ENCODE data around the gene RNF126. TPM values are rescaled to one million over a fixed set of nuclear protein-coding genes. Genes with fewer than 3 reads are reported as not detected.

Gene RNF126
- 27.6 TPM for total RNA-seq

DNA sequence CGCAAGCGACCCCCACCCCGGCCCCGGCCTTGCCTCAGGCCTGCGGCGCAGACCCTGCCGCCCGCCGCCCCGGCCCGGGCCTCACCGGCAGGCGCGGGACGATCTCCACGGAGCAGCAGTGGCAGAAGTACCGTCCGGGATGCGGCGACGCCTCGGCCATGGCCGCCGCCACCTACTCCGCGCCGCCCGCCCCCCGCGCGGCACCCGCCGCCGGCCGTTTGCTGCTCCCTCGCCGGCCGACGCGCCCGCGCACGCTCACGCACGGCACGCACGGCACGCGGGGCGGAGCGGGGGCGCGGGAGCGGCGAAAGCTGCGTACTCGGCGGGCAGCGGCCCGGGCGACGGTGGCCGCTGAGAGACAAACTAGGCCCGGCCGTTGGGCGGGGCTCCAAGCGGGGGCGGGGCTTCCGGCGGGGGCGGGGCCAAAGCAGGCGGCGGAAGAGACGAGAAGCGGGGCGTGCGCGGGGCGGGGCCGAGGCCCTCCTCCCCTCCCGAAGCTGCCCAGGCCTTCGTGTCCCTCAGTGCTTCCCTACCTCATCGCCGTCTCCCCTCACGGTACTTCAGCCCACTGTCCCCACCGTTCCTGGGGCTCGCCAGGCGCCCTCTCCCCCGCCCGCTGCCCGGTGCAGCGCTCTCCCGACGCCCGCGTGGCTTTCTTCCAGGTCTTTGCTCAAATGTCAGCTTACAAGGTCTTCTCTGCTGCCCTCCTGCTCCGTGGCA is at the start of gene RNF126:
Gene RNF126 (minus strand): TSS at position 253 of the 720 bp plus-strand sequence. CDS start 93 bp downstream, at position 160.

GRCh38 chr19:708154-709143 is 45.4 kb upstream of the RNF126 start, which contains the start of gene PALM:
TSS of gene PALM (plus strand) at chr19:708935. CDS start at chr19:709147, 212 bp downstream.

DNA sequence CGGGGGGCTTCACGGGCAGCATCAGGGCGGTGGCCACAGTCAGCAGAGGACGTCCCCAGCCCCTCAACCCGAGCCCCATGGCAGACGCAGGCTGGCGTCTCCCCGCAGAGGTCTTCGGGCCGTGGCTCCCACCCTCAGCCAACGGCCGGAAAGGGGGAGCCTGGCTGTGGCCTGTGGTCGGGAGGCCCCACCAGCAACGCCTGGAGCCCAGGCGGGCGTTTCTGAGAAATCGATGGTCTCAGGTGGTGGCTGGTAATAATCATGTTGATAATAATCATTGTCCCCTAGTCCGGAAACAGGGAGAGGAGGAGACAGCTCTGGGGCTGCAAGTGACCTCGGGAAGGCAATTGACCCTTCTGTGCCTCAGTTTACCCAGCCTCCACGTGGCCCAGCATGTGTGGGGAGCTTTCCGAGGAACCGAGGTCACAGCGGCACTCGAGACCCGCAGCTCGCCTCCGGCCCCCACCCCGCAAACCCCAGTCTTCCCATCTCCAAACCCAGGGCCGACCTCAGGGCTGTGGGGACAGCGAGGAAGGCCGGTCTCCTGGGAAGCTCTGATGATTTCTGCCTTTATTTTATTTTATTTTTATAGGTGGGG is 32.4 kb upstream of the RNF126 start, which contains the start of gene PRSS57:
Gene PRSS57 (minus strand): TSS at position 101 of the 598 bp plus-strand sequence. CDS start 22 bp downstream, at position 79.

GRCh38 chr19:676339-677105 is 13.5 kb upstream of the RNF126 start, which contains the start of gene FSTL3:
TSS of gene FSTL3 (plus strand) at chr19:676392. CDS start at chr19:676424, 32 bp downstream.

GRCh38 chr19:639253-640160 is 23.5 kb downstream of the RNF126 start, which contains the start of gene FGF22:
TSS of gene FGF22 (plus strand) at chr19:639879. CDS start at chr19:639926, 47 bp downstream.

GRCh38 chr19:633068-633785 is 29.8 kb downstream of the RNF126 start, which contains the start of gene POLRMT:
TSS of gene POLRMT (minus strand) at chr19:633537. CDS start at chr19:633512, 25 bp downstream.

Other genes with a start within 250 kb of the RNF126 start
- gene SHC2, start 202.2 kb downstream of the RNF126 start, total RNA-seq: 30.6 TPM
- gene MADCAM1, start 166.7 kb downstream of the RNF126 start, total RNA-seq: 3.6 TPM
- gene TPGS1, start 155.7 kb downstream of the RNF126 start, total RNA-seq: 30.3 TPM
- gene CDC34, start 131.5 kb downstream of the RNF126 start, total RNA-seq: 72.5 TPM
- 1.2 TPM for gene GZMM, start 119.2 kb downstream of the RNF126 start, total RNA-seq
- 363 TPM for gene BSG, start 90.6 kb downstream of the RNF126 start, total RNA-seq
- 0.53 TPM for gene HCN2, start 73.3 kb downstream of the RNF126 start, total RNA-seq
- 30.9 TPM for gene POLRMT, start 29.7 kb downstream of the RNF126 start, total RNA-seq
- gene FGF22, start 23.3 kb downstream of the RNF126 start, total RNA-seq: 0.88 TPM
- gene FSTL3, start 13.2 kb upstream of the RNF126 start, total RNA-seq: 29.4 TPM
- 3.1 TPM for gene PRSS57, start 32.2 kb upstream of the RNF126 start, total RNA-seq
- gene PALM, start 45.7 kb upstream of the RNF126 start, total RNA-seq: 74.6 TPM
- 10.3 TPM for gene MISP, start 87.9 kb upstream of the RNF126 start, total RNA-seq
- 301 TPM for gene PTBP1, start 134.2 kb upstream of the RNF126 start, total RNA-seq
- gene PLPPR3, start 158.7 kb upstream of the RNF126 start, total RNA-seq: 10.9 TPM
- 30.4 TPM for gene AZU1, start 164.6 kb upstream of the RNF126 start, total RNA-seq
- gene PRTN3, start 177.8 kb upstream of the RNF126 start, total RNA-seq: 93.5 TPM
- gene ELANE, start 189.1 kb upstream of the RNF126 start, total RNA-seq: 59.8 TPM
- gene CFD, start 196.4 kb upstream of the RNF126 start, total RNA-seq: 16.5 TPM
- 62.2 TPM for gene MED16, start 230.0 kb upstream of the RNF126 start, total RNA-seq
- gene RNU6-9, start 230.3 kb upstream of the RNF126 start, total RNA-seq: not detected

Measured in metanephros (tissue), 1 donor.